Colonic mucosa (tissue), 4 donors: ENCODE measurements around the gene SNX22. TPM values are rescaled to one million over a fixed set of nuclear protein-coding genes. Genes with fewer than 3 reads are reported as not detected.
"Not testable (repeated sequence)": the region's sequence is repeated elsewhere in the genome, so short reads cannot be mapped to it uniquely, and the experiment has no call there.

Experiments used
- DNase-seq: peaks from one replicate; pipeline ENCODE4 v3.0.0-alpha.2; 2020
- H3K27ac ChIP-seq: fragments of 200-600 bp; one replicate; pipeline ENCODE4 v1.8.0; 2021
- H3K27me3 ChIP-seq: fragments of 200-600 bp; one replicate; pipeline ENCODE4 v1.8.0; 2021
- H3K36me3 ChIP-seq: fragments of 200-600 bp; one replicate; pipeline ENCODE4 v1.8.0; 2021
- H3K4me1 ChIP-seq: fragments of 200-600 bp; one replicate; pipeline ENCODE4 v1.8.0; 2021; ENCODE audit warnings: mild to moderate bottlenecking
- H3K4me3 ChIP-seq: fragments of 200-600 bp; one replicate; pipeline ENCODE4 v1.8.0; 2021
- H3K9ac ChIP-seq, 2 donors: one replicate each; pipeline ENCODE4 v1.7.0; 2013; ENCODE audit warnings: control low read depth in 2 of 2, low read depth in 2 of 2, low read length in 2 of 2
- H3K9me3 ChIP-seq: fragments of 200-600 bp; one replicate; pipeline ENCODE4 v1.8.0; 2021
- intact Hi-C: fragments of 100-400 bp; cut with DNase I; formaldehyde crosslinking; loops from one replicate; pipeline ENCODE4 v1.14.1; 2022
- total RNA-seq, 2 donors: library from RNA; stranded (reverse); fragmentation: NEBNext Ultra II Directional in 1 of 2; extraction: Animal tissue kit (Norgen Biotek cat#: 25700) in 1 of 2; gene quantifications; one replicate each; pipeline ENCODE4 v1.2.1, GENCODE V29; 2021
- TF ChIP-seq, protein P1 (sequence below): fragments of 200-600 bp; IDR thresholded peaks from one replicate; pipeline ENCODE4 v1.8.0; 2022; ENCODE audit warnings: antibody characterized with exemption, mild to moderate bottlenecking
- donor health status: healthy.
- donor health status: DM: no; HTN: no; CAD: no.
- donor health status: DM: no; HTN: no; CAD: no.

SNX22 gene
- total RNA-seq, 2 donors from 2014 or later: 0.15 to 0.29 TPM

DNA sequence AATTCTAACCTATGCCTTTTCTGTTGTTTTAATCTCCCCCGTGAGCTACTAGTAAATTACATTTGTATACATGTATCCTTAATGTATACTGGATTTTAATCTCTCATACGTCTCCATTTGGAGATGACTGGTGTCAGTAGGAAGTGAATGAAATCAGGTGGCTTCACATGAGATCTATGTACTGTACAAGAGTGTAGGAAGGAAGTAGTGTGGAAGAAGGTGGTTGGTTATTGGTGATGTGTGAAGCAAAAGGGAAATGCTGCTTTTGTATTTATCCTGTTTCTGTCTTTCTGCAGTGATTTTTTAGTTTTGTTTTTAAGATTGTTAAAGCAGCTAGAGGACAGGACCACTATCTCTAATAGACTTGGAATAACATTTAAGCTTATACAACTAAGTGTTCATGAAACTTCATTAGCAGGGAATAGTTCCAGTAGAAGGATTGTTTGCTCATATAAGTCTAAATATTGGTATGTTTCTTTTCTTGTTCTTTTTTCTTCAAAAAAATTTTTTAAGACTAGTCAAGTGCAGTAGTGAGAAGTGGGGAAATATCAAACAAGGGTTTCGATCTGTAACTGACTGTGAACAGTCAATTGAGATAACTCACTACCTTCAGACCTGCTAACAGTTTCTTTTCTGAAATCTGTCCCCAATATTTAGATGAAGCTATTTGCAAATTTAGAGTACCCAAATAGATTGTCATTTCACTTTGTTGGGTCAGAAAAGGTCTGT lies 40.4 kb upstream of the SNX22 start:
- intact Hi-C loops: no loop called here
- TF ChIP-seq, protein P1, sequence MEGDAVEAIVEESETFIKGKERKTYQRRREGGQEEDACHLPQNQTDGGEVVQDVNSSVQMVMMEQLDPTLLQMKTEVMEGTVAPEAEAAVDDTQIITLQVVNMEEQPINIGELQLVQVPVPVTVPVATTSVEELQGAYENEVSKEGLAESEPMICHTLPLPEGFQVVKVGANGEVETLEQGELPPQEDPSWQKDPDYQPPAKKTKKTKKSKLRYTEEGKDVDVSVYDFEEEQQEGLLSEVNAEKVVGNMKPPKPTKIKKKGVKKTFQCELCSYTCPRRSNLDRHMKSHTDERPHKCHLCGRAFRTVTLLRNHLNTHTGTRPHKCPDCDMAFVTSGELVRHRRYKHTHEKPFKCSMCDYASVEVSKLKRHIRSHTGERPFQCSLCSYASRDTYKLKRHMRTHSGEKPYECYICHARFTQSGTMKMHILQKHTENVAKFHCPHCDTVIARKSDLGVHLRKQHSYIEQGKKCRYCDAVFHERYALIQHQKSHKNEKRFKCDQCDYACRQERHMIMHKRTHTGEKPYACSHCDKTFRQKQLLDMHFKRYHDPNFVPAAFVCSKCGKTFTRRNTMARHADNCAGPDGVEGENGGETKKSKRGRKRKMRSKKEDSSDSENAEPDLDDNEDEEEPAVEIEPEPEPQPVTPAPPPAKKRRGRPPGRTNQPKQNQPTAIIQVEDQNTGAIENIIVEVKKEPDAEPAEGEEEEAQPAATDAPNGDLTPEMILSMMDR: no peak
- Histone ChIP-seq H3K27me3 (no peaks in the 10 kb centered on the region), H3K4me3 (no peak overlapping the region), H3K4me1 (no peaks in the 10 kb centered on the region), H3K36me3 (peaks cover 4% of the 10 kb centered on the region), H3K9ac (no peak overlapping the region), H3K9me3 (no peaks in the 10 kb centered on the region), H3K27ac (no peak overlapping the region)
- DNase-seq: no peak

GRCh38 chr15:64111679-64112050 lies 39.9 kb upstream of the SNX22 start:
- Histone ChIP-seq H3K4me3 (no peak overlapping the region), H3K4me1 (no peaks in the 10 kb centered on the region), H3K9ac (no peak overlapping the region), H3K27me3 (no peaks in the 10 kb centered on the region), H3K36me3 (peaks cover 4% of the 10 kb centered on the region), H3K9me3 (no peaks in the 10 kb centered on the region), H3K27ac (no peak overlapping the region)
- DNase-seq: no peak
- intact Hi-C loops: no loop called here
- TF ChIP-seq, protein P1: no peak

GRCh38 chr15:64112073-64112772 lies 39.3 kb upstream of the SNX22 start:
- H3K4me1 ChIP-seq: no peaks in the 10 kb centered on the region
- TF ChIP-seq, protein P1: no peak
- DNase-seq: no peak
- intact Hi-C loops: no loop called here
- no peaks in the 10 kb centered on the region for H3K9me3 ChIP-seq
- no peak overlapping the region for H3K4me3 ChIP-seq
- H3K9ac ChIP-seq: no peak overlapping the region
- H3K27ac ChIP-seq: no peak overlapping the region
- H3K36me3 ChIP-seq: peaks cover 4% of the 10 kb centered on the region
- H3K27me3 ChIP-seq: no peaks in the 10 kb centered on the region

DNA sequence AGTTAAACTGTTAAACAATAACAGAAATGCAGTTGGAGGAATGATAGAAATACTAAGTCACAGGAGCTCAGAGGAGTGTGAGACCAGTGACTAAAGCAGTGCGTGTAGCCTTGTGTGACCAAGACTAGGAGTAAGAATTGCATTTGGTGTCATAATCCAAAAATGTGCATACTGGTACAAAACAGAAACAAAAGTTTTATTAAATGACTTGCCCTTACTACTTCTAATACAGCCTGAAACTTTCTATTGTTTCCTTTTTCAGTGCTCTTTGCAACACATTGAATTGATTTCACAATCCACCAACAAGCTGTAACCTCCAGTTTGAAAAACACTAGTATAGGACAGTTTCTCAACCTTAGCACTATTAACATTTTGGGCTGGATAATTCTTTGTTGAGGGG lies 38.6 kb upstream of the SNX22 start:
- Histone ChIP-seq H3K9me3 (no peaks in the 10 kb centered on the region), H3K27ac (no peak overlapping the region), H3K27me3 (no peaks in the 10 kb centered on the region), H3K36me3 (peaks cover 5% of the 10 kb centered on the region), H3K4me3 (no peak overlapping the region), H3K4me1 (no peaks in the 10 kb centered on the region), H3K9ac (no peak overlapping the region)
- DNase-seq: no peak
- intact Hi-C loops: no loop called here
- TF ChIP-seq, protein P1: no peak

- TF ChIP-seq, protein P1: no peak
- H3K9ac ChIP-seq: no peak overlapping the region
- H3K4me1 ChIP-seq: no peaks in the 10 kb centered on the region
- H3K9me3 ChIP-seq: no peaks in the 10 kb centered on the region
- intact Hi-C loops: no loop called here
- H3K36me3 ChIP-seq: peaks cover 17% of the 10 kb centered on the region
- no peaks in the 10 kb centered on the region for H3K27me3 ChIP-seq
- DNase-seq: no peak
- H3K27ac ChIP-seq: no peak overlapping the region
- no peak overlapping the region for H3K4me3 ChIP-seq
Observed at GRCh38 chr15:64117759-64118487, 33.6 kb upstream of the SNX22 start.

GRCh38 chr15:64120322-64120721 lies 31.2 kb upstream of the SNX22 start:
- H3K27me3 ChIP-seq, H3K4me1 ChIP-seq, intact Hi-C loops, DNase-seq, H3K4me3 ChIP-seq, H3K9ac ChIP-seq, H3K27ac ChIP-seq, H3K9me3 ChIP-seq: not testable (repeated sequence)
- peaks cover 12% of the 10 kb centered on the region for H3K36me3 ChIP-seq
